ENCODE data around the gene AATF. TPM values are rescaled to one million over a fixed set of nuclear protein-coding genes. Genes with fewer than 3 reads are reported as not detected.

Gene AATF
- total RNA-seq, 1 experiment from 2014 or later: 45.1 TPM

DNA sequence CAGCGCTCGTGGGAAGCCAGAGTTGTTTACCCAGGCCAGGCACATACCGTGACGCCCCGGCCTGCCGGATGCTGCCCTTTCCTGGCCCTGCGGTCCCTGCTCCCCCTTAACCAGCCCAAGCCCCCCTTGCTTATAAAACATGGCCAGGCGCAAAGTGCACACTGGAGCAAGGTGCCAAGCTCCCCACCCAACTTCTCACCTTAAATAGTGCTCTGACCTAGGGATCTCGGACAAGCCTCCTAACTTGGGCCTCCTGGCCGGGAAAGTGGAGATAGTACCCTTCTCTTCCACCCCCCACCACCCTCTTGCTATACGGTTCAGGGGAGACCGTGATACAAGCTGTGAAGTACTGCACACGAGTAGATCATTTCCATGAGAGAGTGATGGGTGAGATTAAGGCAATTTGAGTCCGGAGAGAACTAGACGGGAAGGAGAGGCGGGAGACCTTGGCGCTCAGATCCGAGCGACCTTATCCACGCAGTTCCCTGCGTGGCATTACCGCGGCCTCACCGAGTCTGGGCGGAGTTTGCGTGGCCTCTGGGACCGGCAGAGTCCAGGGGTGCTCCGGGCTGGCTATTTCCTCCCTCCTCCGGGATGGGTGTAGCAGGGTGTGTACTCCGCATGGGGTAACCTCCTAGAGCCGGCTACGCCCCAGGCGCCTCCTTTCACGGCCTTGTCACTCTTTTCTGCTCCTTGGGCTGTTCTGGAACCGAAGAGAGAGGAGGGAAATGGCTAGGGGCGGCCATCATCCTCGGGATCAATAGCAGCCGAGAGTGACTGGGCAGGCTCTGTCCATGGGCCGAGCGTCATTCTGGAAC lies 15.9 kb upstream of the AATF start:
- Histone ChIP-seq H3K36me3 (ENCODE audit: insufficient read depth, low read length) (no peaks in the 10 kb centered on the region), H2AFZ (ENCODE audit: low read length) (no peak overlapping the region), H3K4me3 (ENCODE audit: low read length) (no peak overlapping the region), H4K20me1 (ENCODE audit: insufficient read depth, low read depth, low read length) (no peaks in the 10 kb centered on the region), H3K9me3 (ENCODE audit: low read length) (no peaks in the 10 kb centered on the region), H3K9me2 (replicated peaks; ENCODE audit: insufficient read depth, low read length) (no peaks in the 10 kb centered on the region), H3K9ac (ENCODE audit: low read length) (no peak overlapping the region), H3K79me2 (ENCODE audit: low read length) (no peaks in the 10 kb centered on the region), H3K27ac (ENCODE audit: low read length) (no peak overlapping the region), H3K4me1 (ENCODE audit: low read length) (no peaks in the 10 kb centered on the region), H3K4me2 (ENCODE audit: low read depth, low read length, poor library complexity, severe bottlenecking) (no peak overlapping the region), H3K27me3 (ENCODE audit: low read length) (no peaks in the 10 kb centered on the region)
- no peak for DNase-seq

DNA sequence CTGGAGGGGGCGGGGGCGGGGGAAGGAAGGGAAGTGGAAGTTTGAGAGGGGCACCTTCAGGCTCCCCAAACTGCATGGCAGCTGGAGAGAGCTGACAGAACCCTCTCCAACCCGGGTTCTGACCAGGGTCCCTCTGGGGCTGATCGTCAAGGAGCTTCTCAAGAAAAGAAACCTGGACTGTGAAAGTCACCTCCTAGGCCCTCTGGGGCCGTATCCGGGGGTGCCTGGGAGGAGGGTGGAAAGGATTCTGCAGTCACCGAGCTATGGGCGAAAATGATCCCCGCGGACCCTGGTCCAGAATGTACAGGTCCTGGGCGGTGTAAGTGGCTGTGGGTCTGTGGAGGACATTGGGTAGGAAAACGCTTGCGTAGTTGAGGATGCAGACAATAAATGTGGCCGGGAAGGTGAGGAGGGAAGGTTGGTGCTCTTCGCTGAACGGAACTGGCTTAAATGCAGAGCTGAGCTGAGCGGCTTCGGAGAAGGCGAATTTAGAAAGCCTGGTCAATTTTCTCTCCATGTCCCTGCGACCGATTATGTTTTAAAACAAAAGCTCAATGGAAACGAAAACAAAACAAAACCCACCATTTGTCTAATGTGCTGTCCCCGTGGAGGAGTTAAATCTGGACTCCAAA lies 15.1 kb upstream of the AATF start:
- Histone ChIP-seq H3K27ac (ENCODE audit: low read length) (no peak overlapping the region), H3K9ac (ENCODE audit: low read length) (no peak overlapping the region), H3K4me1 (ENCODE audit: low read length) (no peaks in the 10 kb centered on the region), H3K36me3 (ENCODE audit: insufficient read depth, low read length) (no peaks in the 10 kb centered on the region), H3K9me2 (replicated peaks; ENCODE audit: insufficient read depth, low read length) (no peaks in the 10 kb centered on the region), H3K4me3 (ENCODE audit: low read length) (no peak overlapping the region), H3K9me3 (ENCODE audit: low read length) (no peaks in the 10 kb centered on the region), H3K79me2 (ENCODE audit: low read length) (no peaks in the 10 kb centered on the region), H4K20me1 (ENCODE audit: insufficient read depth, low read depth, low read length) (no peaks in the 10 kb centered on the region), H3K27me3 (ENCODE audit: low read length) (no peaks in the 10 kb centered on the region), H2AFZ (ENCODE audit: low read length) (no peak overlapping the region), H3K4me2 (ENCODE audit: low read depth, low read length, poor library complexity, severe bottlenecking) (no peak overlapping the region)
- DNase-seq: no peak

DNA sequence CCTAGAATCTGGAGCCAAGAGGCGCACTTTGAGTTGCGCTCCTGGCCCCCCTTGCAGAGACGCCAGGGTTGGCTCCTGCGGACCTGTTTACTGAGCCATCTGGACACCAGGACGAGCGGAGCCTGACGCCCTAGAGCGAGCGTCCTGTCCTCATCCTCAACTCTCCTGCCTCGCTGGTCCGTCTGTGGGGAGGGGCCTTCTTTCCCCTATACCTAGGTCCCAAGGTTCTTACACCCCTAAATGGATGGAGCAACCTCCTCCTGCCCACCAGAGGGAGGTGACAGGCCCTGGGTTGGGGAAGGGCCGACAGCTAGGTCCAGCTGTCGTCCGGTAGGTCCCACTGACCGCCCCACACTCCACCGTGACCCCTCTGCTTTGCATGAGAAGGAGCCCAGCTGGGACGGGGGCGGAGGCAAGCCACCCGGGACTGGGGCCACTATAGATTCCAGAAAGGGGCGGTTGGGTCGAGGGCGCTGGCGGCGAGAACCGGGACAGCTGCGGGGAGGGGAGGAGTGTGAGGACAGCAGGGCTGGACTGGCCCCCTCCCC lies 14.5 kb upstream of the AATF start:
- no peaks in the 10 kb centered on the region for H3K36me3 ChIP-seq (ENCODE audit: insufficient read depth, low read length)
- no peak overlapping the region for H2AFZ ChIP-seq (ENCODE audit: low read length)
- no peaks in the 10 kb centered on the region for H3K9me2 ChIP-seq (replicated peaks; ENCODE audit: insufficient read depth, low read length)
- H3K27me3 ChIP-seq (ENCODE audit: low read length): no peaks in the 10 kb centered on the region
- H4K20me1 ChIP-seq (ENCODE audit: insufficient read depth, low read depth, low read length): no peaks in the 10 kb centered on the region
- no peak overlapping the region for H3K4me2 ChIP-seq (ENCODE audit: low read depth, low read length, poor library complexity, severe bottlenecking)
- H3K4me3 ChIP-seq (ENCODE audit: low read length): no peak overlapping the region
- H3K9me3 ChIP-seq (ENCODE audit: low read length): no peaks in the 10 kb centered on the region
- no peaks in the 10 kb centered on the region for H3K79me2 ChIP-seq (ENCODE audit: low read length)
- H3K9ac ChIP-seq (ENCODE audit: low read length): no peak overlapping the region
- DNase-seq: no peak
- no peak overlapping the region for H3K27ac ChIP-seq (ENCODE audit: low read length)
- no peaks in the 10 kb centered on the region for H3K4me1 ChIP-seq (ENCODE audit: low read length)

DNA sequence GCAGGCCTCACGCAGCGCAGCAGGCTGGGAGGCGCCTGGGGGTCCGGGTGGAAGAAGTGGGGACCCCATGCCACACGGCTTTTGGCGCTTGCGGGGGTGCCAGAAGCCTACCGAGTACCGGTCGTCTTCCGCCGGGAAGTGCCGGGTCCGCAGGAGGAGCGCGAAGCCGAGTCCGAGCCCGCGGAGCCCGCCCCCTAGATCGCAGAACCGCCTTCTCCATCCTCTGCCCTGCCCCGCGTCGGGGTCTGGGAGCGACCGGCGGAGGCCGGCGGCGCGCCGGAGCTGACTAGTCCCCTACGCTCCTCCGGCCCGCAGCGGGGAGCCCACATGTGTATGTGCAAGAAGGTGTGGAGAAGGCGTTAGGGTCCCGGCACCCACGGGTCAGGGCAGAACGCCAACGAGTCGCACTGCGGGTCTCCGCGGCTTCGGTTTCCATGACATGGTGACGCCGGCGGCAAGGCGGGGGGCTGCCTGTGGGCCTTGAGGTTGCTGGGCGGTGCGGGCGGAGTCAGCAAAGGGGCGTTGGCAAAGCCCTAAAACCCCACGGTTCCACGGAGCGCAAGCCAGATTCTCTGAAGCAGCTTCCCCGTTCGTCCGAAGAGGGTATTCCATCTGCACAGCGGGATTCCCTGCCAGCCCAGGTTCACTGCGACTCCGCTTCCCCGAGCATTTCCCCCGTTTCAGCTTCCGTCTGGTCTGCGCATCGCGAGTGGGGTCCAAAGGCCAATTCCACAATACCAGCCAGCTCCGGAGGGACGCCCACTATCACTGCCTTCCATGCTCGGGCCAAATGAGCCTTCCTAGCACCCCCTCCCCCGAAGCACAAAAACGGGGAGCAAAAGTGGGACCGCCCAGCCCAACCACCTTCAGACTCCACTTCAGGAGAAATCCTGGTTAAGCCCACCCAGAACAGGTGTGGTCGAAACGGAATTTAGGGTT lies 13.8 kb upstream of the AATF start:
- no peak overlapping the region for H3K4me2 ChIP-seq (ENCODE audit: low read depth, low read length, poor library complexity, severe bottlenecking)
- DNase-seq: no peak
- no peaks in the 10 kb centered on the region for H3K9me2 ChIP-seq (replicated peaks; ENCODE audit: insufficient read depth, low read length)
- no peaks in the 10 kb centered on the region for H3K36me3 ChIP-seq (ENCODE audit: insufficient read depth, low read length)
- H3K9me3 ChIP-seq (ENCODE audit: low read length): no peaks in the 10 kb centered on the region
- H3K4me3 ChIP-seq (ENCODE audit: low read length): no peak overlapping the region
- H3K79me2 ChIP-seq (ENCODE audit: low read length): no peaks in the 10 kb centered on the region
- H3K9ac ChIP-seq (ENCODE audit: low read length): no peak overlapping the region
- H3K4me1 ChIP-seq (ENCODE audit: low read length): no peaks in the 10 kb centered on the region
- H2AFZ ChIP-seq (ENCODE audit: low read length): no peak overlapping the region
- no peak overlapping the region for H3K27ac ChIP-seq (ENCODE audit: low read length)
- H4K20me1 ChIP-seq (ENCODE audit: insufficient read depth, low read depth, low read length): no peaks in the 10 kb centered on the region
- H3K27me3 ChIP-seq (ENCODE audit: low read length): no peaks in the 10 kb centered on the region

DNA sequence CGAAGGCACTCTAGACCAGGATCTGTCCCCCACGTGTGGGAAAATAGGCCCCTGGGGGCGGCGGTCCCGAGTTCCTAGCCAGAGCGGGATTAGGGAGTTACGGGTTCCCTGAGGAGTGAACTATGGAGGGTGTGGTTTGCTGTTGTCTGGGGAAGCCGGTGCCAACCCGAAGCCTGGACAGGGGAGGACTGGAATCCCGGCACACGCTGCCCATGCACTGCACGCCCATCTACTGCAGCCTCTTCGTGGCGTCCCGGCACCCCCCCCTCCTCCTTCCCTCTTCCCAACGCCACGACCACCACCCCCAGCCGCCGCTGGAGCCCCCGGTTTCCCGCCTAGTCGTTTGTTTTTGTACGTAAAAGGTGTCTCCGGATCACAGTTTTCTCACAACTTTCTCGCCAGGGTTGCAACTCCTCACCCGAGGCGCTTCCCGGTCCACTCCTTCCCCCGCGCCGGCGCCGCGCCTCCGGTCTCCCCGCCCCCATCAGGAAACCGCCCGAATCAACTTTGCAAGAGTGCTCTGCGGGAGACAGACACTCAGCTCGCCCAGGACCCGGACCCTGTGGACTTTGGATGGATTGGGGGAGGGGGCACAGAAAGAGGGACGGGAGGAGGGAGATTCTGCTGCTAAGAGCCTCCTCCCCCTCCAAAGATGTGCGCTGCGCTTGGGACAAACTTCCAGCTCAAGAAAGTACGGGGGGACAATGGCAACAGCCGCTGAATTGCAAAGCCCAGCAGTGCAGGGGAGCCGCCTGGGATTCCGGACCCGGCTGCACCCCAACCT lies 12.9 kb upstream of the AATF start:
- no peaks in the 10 kb centered on the region for H3K79me2 ChIP-seq (ENCODE audit: low read length)
- no peak for DNase-seq
- no peaks in the 10 kb centered on the region for H3K9me2 ChIP-seq (replicated peaks; ENCODE audit: insufficient read depth, low read length)
- no peaks in the 10 kb centered on the region for H3K9me3 ChIP-seq (ENCODE audit: low read length)
- no peak overlapping the region for H3K4me3 ChIP-seq (ENCODE audit: low read length)
- no peak overlapping the region for H3K27ac ChIP-seq (ENCODE audit: low read length)
- no peaks in the 10 kb centered on the region for H3K27me3 ChIP-seq (ENCODE audit: low read length)
- H3K36me3 ChIP-seq (ENCODE audit: insufficient read depth, low read length): no peaks in the 10 kb centered on the region
- no peak overlapping the region for H3K9ac ChIP-seq (ENCODE audit: low read length)
- no peaks in the 10 kb centered on the region for H4K20me1 ChIP-seq (ENCODE audit: insufficient read depth, low read depth, low read length)
- H2AFZ ChIP-seq (ENCODE audit: low read length): no peak overlapping the region
- H3K4me1 ChIP-seq (ENCODE audit: low read length): no peaks in the 10 kb centered on the region
- no peak overlapping the region for H3K4me2 ChIP-seq (ENCODE audit: low read depth, low read length, poor library complexity, severe bottlenecking)

DNA sequence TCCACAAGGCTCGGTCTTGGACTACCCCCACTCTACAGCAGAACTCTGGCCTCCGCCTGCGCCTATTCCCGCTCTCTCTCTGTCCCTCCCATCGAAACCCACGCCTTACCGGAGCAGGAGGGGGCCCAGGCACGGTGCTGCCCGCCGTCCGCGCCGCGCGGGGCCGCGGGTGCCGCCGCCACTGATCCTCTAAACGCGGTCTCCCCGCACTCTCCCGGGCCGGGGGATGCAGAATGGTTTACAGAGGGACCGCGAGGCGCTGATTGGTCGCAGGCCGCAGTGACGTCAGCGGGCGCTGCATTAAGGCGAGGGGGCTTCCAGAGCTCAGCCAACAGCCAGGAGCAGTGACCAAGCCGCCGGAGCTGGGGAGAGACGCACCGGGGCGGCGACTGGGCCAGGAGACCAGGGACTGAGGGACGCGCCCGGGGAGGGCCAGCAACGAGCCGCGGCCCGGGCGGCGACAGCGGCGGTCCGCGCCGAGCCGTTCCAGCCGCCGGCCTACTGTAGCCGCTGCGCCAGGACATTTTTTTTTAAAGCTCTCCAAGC lies 12.2 kb upstream of the AATF start:
- H3K9me3 ChIP-seq (ENCODE audit: low read length): no peaks in the 10 kb centered on the region
- DNase-seq: no peak
- H3K27me3 ChIP-seq (ENCODE audit: low read length): no peaks in the 10 kb centered on the region
- H4K20me1 ChIP-seq (ENCODE audit: insufficient read depth, low read depth, low read length): no peaks in the 10 kb centered on the region
- no peak overlapping the region for H3K9ac ChIP-seq (ENCODE audit: low read length)
- H3K27ac ChIP-seq (ENCODE audit: low read length): no peak overlapping the region
- no peaks in the 10 kb centered on the region for H3K4me1 ChIP-seq (ENCODE audit: low read length)
- no peaks in the 10 kb centered on the region for H3K79me2 ChIP-seq (ENCODE audit: low read length)
- H3K36me3 ChIP-seq (ENCODE audit: insufficient read depth, low read length): no peaks in the 10 kb centered on the region
- no peak overlapping the region for H2AFZ ChIP-seq (ENCODE audit: low read length)
- no peak overlapping the region for H3K4me2 ChIP-seq (ENCODE audit: low read depth, low read length, poor library complexity, severe bottlenecking)
- no peaks in the 10 kb centered on the region for H3K9me2 ChIP-seq (replicated peaks; ENCODE audit: insufficient read depth, low read length)
- no peak overlapping the region for H3K4me3 ChIP-seq (ENCODE audit: low read length)

DNA sequence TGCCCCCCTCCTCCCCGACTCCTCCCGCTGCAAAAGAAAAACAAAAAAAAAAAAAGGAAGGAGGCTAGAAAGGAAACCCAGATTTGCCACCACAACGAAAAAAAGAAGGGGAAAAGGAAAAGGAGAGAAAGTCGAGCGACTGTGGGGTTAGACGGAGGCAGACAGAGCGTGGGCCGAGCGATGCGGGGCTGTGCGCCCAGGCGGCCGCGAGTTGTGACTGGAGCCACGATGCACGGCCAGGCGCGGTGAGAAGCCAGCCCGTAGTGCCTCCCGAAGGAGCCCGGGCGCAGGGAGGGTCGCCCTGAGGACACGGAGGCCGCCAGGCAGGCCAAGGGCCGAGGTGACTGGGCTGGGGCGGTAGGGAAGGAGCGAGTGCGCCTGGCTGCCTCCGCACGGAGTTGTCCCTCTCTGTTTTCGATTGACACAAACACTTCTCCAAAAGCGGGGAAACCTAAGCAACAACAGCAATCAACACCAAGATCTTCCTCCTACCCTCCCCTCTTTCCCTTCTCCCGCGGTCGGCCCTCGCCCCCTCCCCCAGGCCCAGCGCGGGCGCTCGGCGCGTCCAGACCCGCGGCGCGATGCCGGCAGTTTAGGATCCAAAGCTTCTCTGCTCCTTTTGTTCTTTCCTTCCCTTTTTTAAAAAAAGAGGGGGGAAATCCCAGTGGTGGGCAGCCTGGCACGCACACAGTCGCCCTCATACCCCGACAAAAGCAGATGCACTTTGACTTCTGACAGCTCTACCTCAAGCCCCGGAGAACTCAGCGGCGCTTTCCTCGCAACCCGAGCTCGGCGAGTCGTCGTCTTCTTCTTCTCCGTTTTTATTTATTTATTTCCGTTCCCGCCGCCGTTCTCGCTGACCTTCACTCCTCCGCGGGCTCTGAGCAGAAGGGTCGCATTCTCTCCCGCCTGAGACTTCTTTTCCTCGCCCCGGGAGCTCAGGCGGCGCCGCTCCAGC lies 11.5 kb upstream of the AATF start, which contains the start of gene LHX1:
Gene LHX1 (plus strand): TSS at position 475 of the 958 bp plus-strand sequence. CDS start 723 bp downstream, outside the sequence.
- no peak within 1 kb of the TSS for H3K4me3 ChIP-seq (ENCODE audit: low read length)

More for the DNA sequence above, 11.5 kb upstream of the AATF start, which contains the start of gene LHX1:
- Histone ChIP-seq H3K27ac (ENCODE audit: low read length) (no peak within 1 kb of the TSS), H3K4me1 (ENCODE audit: low read length) (no peaks in the 10 kb centered on the region), H3K79me2 (ENCODE audit: low read length) (no peaks in the 10 kb centered on the region), H3K4me2 (ENCODE audit: low read depth, low read length, poor library complexity, severe bottlenecking) (no peak within 1 kb of the TSS), H4K20me1 (ENCODE audit: insufficient read depth, low read depth, low read length) (no peaks in the 10 kb centered on the region), H3K27me3 (ENCODE audit: low read length) (no peaks in the 10 kb centered on the region), H3K36me3 (ENCODE audit: insufficient read depth, low read length) (no peaks in the 10 kb centered on the region), H3K9me2 (replicated peaks; ENCODE audit: insufficient read depth, low read length) (no peaks in the 10 kb centered on the region), H3K9me3 (ENCODE audit: low read length) (no peaks in the 10 kb centered on the region), H3K9ac (ENCODE audit: low read length) (no peak within 1 kb of the TSS), H2AFZ (ENCODE audit: low read length) (no peak within 1 kb of the TSS)
- no peak for DNase-seq

Measured in Karpas-422 (cell line).